Neuron (in vitro differentiated cells): Measurements from ENCODE around the gene E2F7.
A peak's percentile ranks its signal among the peaks of the same experiment; 100 is the strongest.

Source experiments
- H2AFZ ChIP-seq: one replicate; pipeline ENCODE4 v1.6.1; 2013; ENCODE audit warnings: low read depth, mild to moderate bottlenecking, inconsistent platforms, low read length, moderate library complexity
- H3K27me3 ChIP-seq: one replicate; pipeline ENCODE4 v1.6.1; 2013; ENCODE audit warnings: low read length; ENCODE audit not compliant: insufficient read depth
- H3K36me3 ChIP-seq: one replicate; pipeline ENCODE4 v1.6.1; 2013; ENCODE audit warnings: low read length; ENCODE audit not compliant: insufficient read depth
- H3K4me1 ChIP-seq: one replicate; pipeline ENCODE4 v1.6.1; 2013; ENCODE audit warnings: low read length; ENCODE audit not compliant: insufficient read depth
- H3K4me3 ChIP-seq: 2 replicates; pipeline ENCODE4 v1.5.1; 2013; ENCODE audit warnings: mild to moderate bottlenecking, low read length, moderate library complexity
- H3K9me3 ChIP-seq: one replicate; pipeline ENCODE4 v1.6.1; 2013; ENCODE audit warnings: low read length

The E2F7 gene

GRCh38 chr12:77033658-77034536 lies 31.5 kb downstream of the E2F7 start:
- no peak overlapping the region for H2AFZ ChIP-seq
- peaks cover 80% of the 10 kb centered on the region for H3K36me3 ChIP-seq
- no peaks in the 10 kb centered on the region for H3K4me1 ChIP-seq
- peaks cover 5% of the 10 kb centered on the region for H3K9me3 ChIP-seq
- H3K27me3 ChIP-seq, result no peaks in the 10 kb centered on the region
- H3K4me3 ChIP-seq, result no peak overlapping the region

- H3K4me3 ChIP-seq, result no peak overlapping the region
- H2AFZ ChIP-seq, result no peak overlapping the region
- peaks cover 3% of the 10 kb centered on the region for H3K9me3 ChIP-seq
- H3K4me1 ChIP-seq, result no peaks in the 10 kb centered on the region
- peaks cover 86% of the 10 kb centered on the region for H3K36me3 ChIP-seq
- H3K27me3 ChIP-seq, result no peaks in the 10 kb centered on the region
Observed at GRCh38 chr12:77032406-77032805, 33.0 kb downstream of the E2F7 start.

GRCh38 chr12:77031745-77032144 lies 33.6 kb downstream of the E2F7 start:
- H3K4me3 ChIP-seq, result no peak overlapping the region
- H3K27me3 ChIP-seq, result no peaks in the 10 kb centered on the region
- no peaks in the 10 kb centered on the region for H3K9me3 ChIP-seq
- peaks cover 88% of the 10 kb centered on the region for H3K36me3 ChIP-seq
- H2AFZ ChIP-seq, result no peak overlapping the region
- no peaks in the 10 kb centered on the region for H3K4me1 ChIP-seq

GRCh38 chr12:77025782-77026314 lies 39.5 kb downstream of the E2F7 start:
- Histone ChIP-seq H3K27me3 (no peaks in the 10 kb centered on the region), H3K36me3 (peaks cover 81% of the 10 kb centered on the region)

DNA sequence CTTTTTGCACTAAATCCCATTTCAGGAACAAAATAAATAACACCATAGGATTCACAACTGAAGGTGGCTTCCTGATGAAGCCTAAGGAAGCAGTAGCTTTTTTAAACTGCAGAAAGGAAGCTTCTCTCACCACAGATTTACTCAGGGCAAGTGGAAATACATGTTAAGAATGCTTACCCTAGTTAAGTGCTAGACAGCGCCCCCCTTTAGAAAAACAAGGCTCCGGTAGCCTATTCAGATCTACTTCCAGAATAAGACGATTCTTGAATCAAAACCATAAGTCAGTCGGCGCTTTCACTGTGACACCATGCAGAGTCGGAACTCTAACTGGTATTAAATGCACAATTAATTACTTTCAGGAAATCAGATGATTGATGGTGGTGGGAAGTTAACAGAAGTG lies 41.9 kb downstream of the E2F7 start:
- Histone ChIP-seq H3K36me3 (peaks cover 74% of the 10 kb centered on the region), H3K4me1 (no peaks in the 10 kb centered on the region)

More at GRCh38 chr12:77025782-77026314, 39.5 kb downstream of the E2F7 start:
- no peak overlapping the region for H2AFZ ChIP-seq
- no peaks in the 10 kb centered on the region for H3K4me1 ChIP-seq
- no peaks in the 10 kb centered on the region for H3K9me3 ChIP-seq
- no peak overlapping the region for H3K4me3 ChIP-seq

GRCh38 chr12:77019920-77020319 lies 45.4 kb downstream of the E2F7 start:
- H3K36me3 ChIP-seq, result peaks cover 44% of the 10 kb centered on the region

More for the DNA sequence above, 41.9 kb downstream of the E2F7 start:
- H2AFZ ChIP-seq, result no peak overlapping the region
- no peaks in the 10 kb centered on the region for H3K9me3 ChIP-seq
- H3K4me3 ChIP-seq, result no peak overlapping the region
- no peaks in the 10 kb centered on the region for H3K27me3 ChIP-seq

GRCh38 chr12:77016606-77017005 lies 48.8 kb downstream of the E2F7 start:
- Histone ChIP-seq H3K36me3 (peaks cover 18% of the 10 kb centered on the region), H2AFZ (no peak overlapping the region), H3K27me3 (no peaks in the 10 kb centered on the region), H3K4me3 (no peak overlapping the region), H3K9me3 (no peaks in the 10 kb centered on the region), H3K4me1 (no peaks in the 10 kb centered on the region)

More at GRCh38 chr12:77019920-77020319, 45.4 kb downstream of the E2F7 start:
- no peak overlapping the region for H3K4me3 ChIP-seq
- no peaks in the 10 kb centered on the region for H3K9me3 ChIP-seq
- H3K4me1 ChIP-seq, result no peaks in the 10 kb centered on the region
- H3K27me3 ChIP-seq, result no peaks in the 10 kb centered on the region
- no peak overlapping the region for H2AFZ ChIP-seq

- H3K27me3 ChIP-seq, result no peaks in the 10 kb centered on the region
- peaks cover 6% of the 10 kb centered on the region for H3K4me1 ChIP-seq
- no peak overlapping the region for H2AFZ ChIP-seq
- no peak overlapping the region for H3K4me3 ChIP-seq
- no peaks in the 10 kb centered on the region for H3K36me3 ChIP-seq
- no peaks in the 10 kb centered on the region for H3K9me3 ChIP-seq
Observed at GRCh38 chr12:77013091-77013490, 52.3 kb downstream of the E2F7 start.

- no peaks in the 10 kb centered on the region for H3K27me3 ChIP-seq
- H3K9me3 ChIP-seq, result no peaks in the 10 kb centered on the region
- peak overlapping the region; percentile 30 for H3K4me3 ChIP-seq
- H3K4me1 ChIP-seq, result peaks cover 6% of the 10 kb centered on the region
- H3K36me3 ChIP-seq, result no peaks in the 10 kb centered on the region
- H2AFZ ChIP-seq, result peak overlapping the region; percentile 65
Observed at GRCh38 chr12:77010691-77011548, 54.4 kb downstream of the E2F7 start.

- Histone ChIP-seq H3K4me3 (no peak overlapping the region), H3K27me3 (no peaks in the 10 kb centered on the region), H3K9me3 (no peaks in the 10 kb centered on the region), H3K36me3 (no peaks in the 10 kb centered on the region), H2AFZ (no peak overlapping the region), H3K4me1 (peaks cover 6% of the 10 kb centered on the region)
Observed at GRCh38 chr12:77007476-77007875, 57.9 kb downstream of the E2F7 start.

GRCh38 chr12:77005611-77006098 lies 59.7 kb downstream of the E2F7 start:
- H3K36me3 ChIP-seq, result no peaks in the 10 kb centered on the region
- no peaks in the 10 kb centered on the region for H3K27me3 ChIP-seq
- no peak overlapping the region for H2AFZ ChIP-seq
- H3K4me3 ChIP-seq, result no peak overlapping the region
- no peaks in the 10 kb centered on the region for H3K9me3 ChIP-seq
- peaks cover 3% of the 10 kb centered on the region for H3K4me1 ChIP-seq

DNA sequence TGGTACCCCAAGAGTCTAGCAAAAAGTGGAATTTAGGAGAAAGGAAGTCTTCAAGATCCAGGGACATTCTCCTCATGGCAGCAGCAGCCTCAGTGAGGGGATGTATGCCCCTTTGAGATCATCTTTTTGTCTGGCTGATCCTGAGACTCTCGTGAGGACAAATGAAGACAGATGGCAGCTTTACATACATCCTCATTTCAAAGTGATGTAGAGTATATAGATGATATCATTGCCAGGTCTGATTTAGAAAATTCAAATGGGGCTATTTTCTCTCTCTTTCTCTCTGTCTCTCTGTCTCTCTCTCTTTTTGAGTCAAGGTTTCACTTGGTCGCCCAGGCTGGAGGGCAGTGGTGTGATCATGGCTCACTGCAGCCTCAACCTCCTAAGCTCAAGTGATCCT lies 61.5 kb downstream of the E2F7 start:
- no peaks in the 10 kb centered on the region for H3K27me3 ChIP-seq
- H3K4me1 ChIP-seq, result no peaks in the 10 kb centered on the region
- no peak overlapping the region for H3K4me3 ChIP-seq
- no peaks in the 10 kb centered on the region for H3K9me3 ChIP-seq
- H2AFZ ChIP-seq, result no peak overlapping the region
- H3K36me3 ChIP-seq, result no peaks in the 10 kb centered on the region

DNA sequence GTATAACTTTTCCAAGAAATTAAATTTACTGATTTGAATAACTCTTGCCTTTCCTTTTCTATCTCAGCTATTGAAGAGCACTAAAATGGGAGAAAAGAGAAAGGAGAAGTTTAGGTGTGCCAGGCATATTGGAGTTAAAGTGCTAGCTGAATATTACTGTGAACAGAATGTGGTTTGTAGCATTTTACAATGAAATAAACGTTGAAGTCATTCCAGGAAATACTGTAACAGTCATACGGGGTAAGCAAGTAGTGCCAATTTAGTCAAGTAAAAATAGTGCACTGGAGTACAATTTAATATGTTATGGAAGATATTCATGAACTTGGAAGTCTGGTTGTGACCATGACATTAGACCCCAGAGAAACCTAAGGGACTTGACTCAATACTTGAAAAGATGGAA lies 62.1 kb downstream of the E2F7 start:
- H2AFZ ChIP-seq, result no peak overlapping the region
- no peaks in the 10 kb centered on the region for H3K4me1 ChIP-seq
- no peaks in the 10 kb centered on the region for H3K9me3 ChIP-seq
- no peak overlapping the region for H3K4me3 ChIP-seq
- H3K27me3 ChIP-seq, result no peaks in the 10 kb centered on the region
- H3K36me3 ChIP-seq, result no peaks in the 10 kb centered on the region
